A673 (cell line): Measurements from ENCODE around the gene ITPKB. TPM values are rescaled to one million over a fixed set of nuclear protein-coding genes. Genes with fewer than 3 reads are reported as not detected.

ENCODE experiments used
- BruUV-seq: library from RNA; stranded (reverse); fragments of 400-500 nt; replicated peaks from 2 replicates; lab custom pipeline; 2021; lab: Mats Ljungman, UMichigan
- CTCF ChIA-PET: fragments of 300-600 bp; sonication (Branson Sonifier 250); formaldehyde crosslinking; loops from one replicate; lab custom pipeline; 2022; ENCODE audit warnings: antibody characterized with exemption; lab: Charles Lee
- POLR2A ChIA-PET: fragments of 300-600 bp; sonication (Branson Sonifier 250); formaldehyde crosslinking; loops from one replicate; lab custom pipeline; 2022; ENCODE audit warnings: antibody characterized with exemption; ENCODE audit not compliant: low non-redundant PET; lab: Charles Lee
- DNase-seq: peaks from one replicate; pipeline ENCODE4 v3.0.0-alpha.2; 2015; ENCODE audit warnings: low spot score
- H3K27ac ChIP-seq: fragments of 200-600 bp; sonication (generic); 2 replicates; pipeline ENCODE4 v1.5.1; 2016; ENCODE audit warnings: mixed run types, low read depth, mild to moderate bottlenecking, mixed read lengths, antibody characterized with exemption, low read length; ENCODE audit not compliant: poor library complexity, severe bottlenecking
- H3K27me3 ChIP-seq: fragments of 200-600 bp; sonication (generic); replicated peaks from 2 replicates; pipeline ENCODE4 v1.6.1; 2017; ENCODE audit warnings: mixed run types, low read depth, mild to moderate bottlenecking, mixed read lengths, antibody characterized with exemption, low read length; ENCODE audit not compliant: insufficient read depth, poor library complexity
- H3K36me3 ChIP-seq: fragments of 200-600 bp; sonication (generic); 2 replicates; pipeline ENCODE4 v1.6.1; 2016; ENCODE audit warnings: mixed run types, mild to moderate bottlenecking, mixed read lengths, antibody characterized with exemption, low read length; ENCODE audit not compliant: insufficient read depth, poor library complexity, severe bottlenecking
- H3K4me1 ChIP-seq: fragments of 200-600 bp; sonication (generic); 2 replicates; pipeline ENCODE4 v1.6.1; 2017; ENCODE audit warnings: mixed run types, mild to moderate bottlenecking, mixed read lengths, antibody characterized with exemption, low read length; ENCODE audit not compliant: insufficient read depth, poor library complexity, severe bottlenecking
- H3K4me3 ChIP-seq: fragments of 200-600 bp; sonication (generic); 2 replicates; pipeline ENCODE4 v1.5.1; 2016; ENCODE audit warnings: low read depth, mixed run types, mild to moderate bottlenecking, mixed read lengths, low read length; ENCODE audit not compliant: poor library complexity, severe bottlenecking
- H3K9me3 ChIP-seq: fragments of 200-600 bp; sonication (generic); 2 replicates; pipeline ENCODE4 v1.6.1; 2016; ENCODE audit warnings: mixed run types, low read depth, mild to moderate bottlenecking, mixed read lengths, antibody characterized with exemption, low read length; ENCODE audit not compliant: poor library complexity, severe bottlenecking
- EZH2 ChIP-seq: fragments of 200-600 bp; sonication (generic); IDR thresholded peaks from 2 replicates; pipeline ENCODE4 v1.6.1; 2017; ENCODE audit warnings: borderline replicate concordance, low read depth, mild to moderate bottlenecking, mixed read lengths, antibody characterized with exemption, low read length; ENCODE audit not compliant: poor library complexity, severe bottlenecking
- intact Hi-C: fragments of 100-400 bp; cut with micrococcal nuclease; formaldehyde crosslinking; loops from one replicate; pipeline ENCODE4 v1.10.0; 2022; ENCODE audit not compliant: unreplicated experiment
- total RNA-seq: library from RNA; stranded (reverse); gene quantifications from 2 replicates; pipeline ENCODE4 v1.2.3, GENCODE V29; 2021
- TF ChIP-seq, protein P1 (sequence below): fragments of 300-800, 200-600 bp; sonication (generic); conservative IDR thresholded peaks from 2 replicates; pipeline ENCODE4 v1.5.1; 2017; ENCODE audit warnings: low read depth, mild to moderate bottlenecking, antibody characterized with exemption, low read length, moderate library complexity, mixed read lengths

Gene ITPKB
- total RNA-seq, 1 experiment from 2014 or later, result 14.1 TPM

DNA sequence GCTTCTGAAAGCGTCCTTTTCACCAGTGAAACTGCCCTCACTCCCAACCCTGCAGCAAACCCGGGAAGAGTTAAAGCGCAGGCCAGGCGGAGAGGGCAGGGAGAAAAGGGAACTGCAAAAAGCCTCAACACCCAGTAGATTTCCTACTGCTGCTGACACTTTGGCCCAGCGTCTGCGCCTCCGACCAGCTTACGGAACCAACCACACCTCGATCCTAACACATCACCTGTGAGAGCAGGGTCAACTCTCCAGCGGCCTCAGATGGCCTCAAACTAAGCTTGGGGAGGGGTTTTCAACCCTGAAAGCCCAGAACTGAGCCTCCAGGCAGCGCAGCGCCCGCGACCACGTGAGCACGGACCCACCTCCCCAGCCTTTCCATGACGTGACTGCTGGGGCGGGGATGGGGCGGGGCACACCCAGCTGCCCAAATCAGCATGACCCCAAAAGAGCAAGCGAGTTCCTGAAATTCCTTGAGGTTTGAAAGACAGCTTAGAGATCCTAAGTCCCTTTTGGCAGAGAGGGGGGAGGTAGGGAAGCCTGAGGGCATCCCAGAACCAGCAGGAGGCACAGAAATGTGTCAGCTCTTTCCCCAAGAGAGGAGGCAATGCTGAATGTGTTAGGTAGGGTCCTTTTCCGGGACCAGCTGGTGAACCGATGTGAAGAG lies 59.1 kb downstream of the ITPKB start:
- peak; percentile 83 for DNase-seq
- H3K4me1 ChIP-seq, result peaks cover 24% of the 10 kb centered on the region
- CTCF ChIA-PET, result no interaction called here
- H3K4me3 ChIP-seq, result peak overlapping the region; percentile 10
- no peak overlapping the region for H3K27ac ChIP-seq
- H3K27me3 ChIP-seq, result no peaks in the 10 kb centered on the region
- H3K36me3 ChIP-seq, result no peaks in the 10 kb centered on the region
- no peaks in the 10 kb centered on the region for H3K9me3 ChIP-seq
- POLR2A ChIA-PET, result no interaction called here
- TF ChIP-seq, protein P1, sequence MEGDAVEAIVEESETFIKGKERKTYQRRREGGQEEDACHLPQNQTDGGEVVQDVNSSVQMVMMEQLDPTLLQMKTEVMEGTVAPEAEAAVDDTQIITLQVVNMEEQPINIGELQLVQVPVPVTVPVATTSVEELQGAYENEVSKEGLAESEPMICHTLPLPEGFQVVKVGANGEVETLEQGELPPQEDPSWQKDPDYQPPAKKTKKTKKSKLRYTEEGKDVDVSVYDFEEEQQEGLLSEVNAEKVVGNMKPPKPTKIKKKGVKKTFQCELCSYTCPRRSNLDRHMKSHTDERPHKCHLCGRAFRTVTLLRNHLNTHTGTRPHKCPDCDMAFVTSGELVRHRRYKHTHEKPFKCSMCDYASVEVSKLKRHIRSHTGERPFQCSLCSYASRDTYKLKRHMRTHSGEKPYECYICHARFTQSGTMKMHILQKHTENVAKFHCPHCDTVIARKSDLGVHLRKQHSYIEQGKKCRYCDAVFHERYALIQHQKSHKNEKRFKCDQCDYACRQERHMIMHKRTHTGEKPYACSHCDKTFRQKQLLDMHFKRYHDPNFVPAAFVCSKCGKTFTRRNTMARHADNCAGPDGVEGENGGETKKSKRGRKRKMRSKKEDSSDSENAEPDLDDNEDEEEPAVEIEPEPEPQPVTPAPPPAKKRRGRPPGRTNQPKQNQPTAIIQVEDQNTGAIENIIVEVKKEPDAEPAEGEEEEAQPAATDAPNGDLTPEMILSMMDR, result no peak
- TF ChIP-seq EZH2, result no peak
- BruUV-seq, result no TSS peak
- intact Hi-C loops, result no loop called here

DNA sequence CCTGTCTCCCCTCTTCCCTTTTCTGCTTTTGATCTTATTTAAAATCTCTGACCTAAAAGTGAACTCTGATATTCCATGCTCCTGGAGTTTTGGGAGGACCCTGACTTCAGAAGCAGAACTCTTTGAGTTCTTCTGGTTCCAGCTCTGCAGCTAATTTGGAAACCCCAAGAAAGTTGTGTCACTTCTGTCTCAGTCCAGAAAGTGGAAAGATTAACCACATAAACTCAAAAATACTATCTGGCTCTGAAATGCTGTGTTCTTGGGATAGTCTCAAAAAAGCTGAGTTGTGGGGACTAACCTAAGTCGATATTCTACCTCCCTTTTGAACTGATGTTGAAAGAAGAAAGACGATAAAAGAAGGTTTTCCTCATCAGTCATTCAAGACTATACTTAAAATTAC lies 59.8 kb downstream of the ITPKB start:
- no peak overlapping the region for H3K4me3 ChIP-seq
- peaks cover 26% of the 10 kb centered on the region for H3K4me1 ChIP-seq
- ChIA-PET POLR2A (no interaction called here), CTCF (no interaction called here)
- intact Hi-C loops, result no loop called here
- H3K9me3 ChIP-seq, result no peaks in the 10 kb centered on the region
- H3K27ac ChIP-seq, result no peak overlapping the region
- DNase-seq, result no peak
- H3K27me3 ChIP-seq, result no peaks in the 10 kb centered on the region
- BruUV-seq, result no TSS peak
- no peak for TF ChIP-seq EZH2
- TF ChIP-seq, protein P1, result no peak
- H3K36me3 ChIP-seq, result no peaks in the 10 kb centered on the region

DNA sequence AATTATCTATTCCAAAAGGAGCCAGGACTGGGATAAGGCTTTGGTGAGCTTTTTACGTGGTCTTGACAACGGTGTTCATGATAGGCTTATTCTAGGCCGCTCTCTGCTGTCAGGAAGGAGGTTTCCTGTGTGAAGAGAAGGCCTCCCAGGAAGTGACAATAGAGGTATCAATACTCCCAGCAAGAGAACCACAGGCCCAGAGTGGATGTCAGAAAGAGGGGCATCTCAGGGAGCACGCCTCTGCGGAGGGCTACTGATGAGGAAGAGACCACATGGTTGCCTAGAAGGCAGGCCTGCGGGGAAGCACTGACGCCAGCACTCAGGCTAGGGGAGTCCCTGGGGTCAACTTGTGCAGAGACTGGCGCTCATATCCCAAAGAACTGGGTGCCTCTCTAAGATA lies 60.4 kb downstream of the ITPKB start:
- Histone ChIP-seq H3K4me3 (no peak overlapping the region), H3K36me3 (no peaks in the 10 kb centered on the region), H3K27ac (no peak overlapping the region), H3K4me1 (peaks cover 26% of the 10 kb centered on the region), H3K27me3 (no peaks in the 10 kb centered on the region), H3K9me3 (no peaks in the 10 kb centered on the region)
- no peak for DNase-seq
- intact Hi-C loops, result no loop called here
- ChIA-PET POLR2A (no interaction called here), CTCF (interaction anchor here (0.6 kb wide), 1 partner anchor 22 kb away, joined by 4 read pairs; no protein-coding TSS in a partner anchor)
- BruUV-seq, result no TSS peak
- no peak for TF ChIP-seq EZH2
- TF ChIP-seq, protein P1, result no peak
